22Rv1 (cell line): Measurements from ENCODE around the gene AMPD3.

ENCODE experiments used
- ZFX ChIP-seq: fragments of 450-650 bp; IDR thresholded peaks from 2 replicates; pipeline ENCODE4 v1.6.1; 2017; ENCODE audit warnings: antibody characterized with exemption, borderline replicate concordance
- TF ChIP-seq, protein P1 (sequence below): fragments of 450-650 bp; IDR thresholded peaks from 2 replicates; pipeline ENCODE4 v1.5.1; 2017; ENCODE audit warnings: mild to moderate bottlenecking

DNA sequence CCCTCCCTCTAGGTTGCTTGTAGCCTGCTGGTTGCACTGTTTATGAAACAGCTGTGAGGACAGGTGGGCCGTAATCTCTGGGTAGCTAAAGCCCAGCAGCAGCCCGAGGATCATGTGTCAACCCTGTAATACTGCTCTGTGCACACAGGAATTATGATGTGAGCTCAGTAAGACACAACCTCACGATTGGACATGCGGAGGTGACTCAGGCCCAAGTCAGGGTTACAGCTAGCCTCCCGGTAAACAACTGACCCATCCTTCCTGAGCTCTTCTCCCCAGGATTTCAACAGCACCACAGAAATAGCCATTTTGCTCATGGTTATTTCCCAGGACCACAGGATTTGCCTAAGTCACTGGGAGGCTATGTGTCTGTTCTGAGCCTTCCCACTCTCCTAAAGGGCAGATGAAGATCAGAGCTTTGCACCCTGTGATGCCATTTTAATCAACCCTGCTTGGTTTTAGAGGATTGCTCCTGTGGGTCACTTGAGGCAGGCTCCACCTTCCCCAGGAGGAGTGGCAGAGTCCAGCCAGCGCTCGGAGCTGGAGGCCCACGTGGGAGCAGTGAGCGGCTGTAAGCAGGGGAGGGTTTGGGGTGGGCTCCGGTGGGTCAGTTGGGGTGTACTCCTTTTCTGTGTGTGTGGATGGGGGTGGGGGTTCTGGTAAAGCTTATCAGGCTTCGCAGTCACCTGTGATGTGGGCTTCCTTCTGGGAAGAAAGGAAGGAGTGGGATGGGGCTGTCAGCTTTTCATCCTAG, at the start of gene AMPD3:
- TF ChIP-seq, protein P1, sequence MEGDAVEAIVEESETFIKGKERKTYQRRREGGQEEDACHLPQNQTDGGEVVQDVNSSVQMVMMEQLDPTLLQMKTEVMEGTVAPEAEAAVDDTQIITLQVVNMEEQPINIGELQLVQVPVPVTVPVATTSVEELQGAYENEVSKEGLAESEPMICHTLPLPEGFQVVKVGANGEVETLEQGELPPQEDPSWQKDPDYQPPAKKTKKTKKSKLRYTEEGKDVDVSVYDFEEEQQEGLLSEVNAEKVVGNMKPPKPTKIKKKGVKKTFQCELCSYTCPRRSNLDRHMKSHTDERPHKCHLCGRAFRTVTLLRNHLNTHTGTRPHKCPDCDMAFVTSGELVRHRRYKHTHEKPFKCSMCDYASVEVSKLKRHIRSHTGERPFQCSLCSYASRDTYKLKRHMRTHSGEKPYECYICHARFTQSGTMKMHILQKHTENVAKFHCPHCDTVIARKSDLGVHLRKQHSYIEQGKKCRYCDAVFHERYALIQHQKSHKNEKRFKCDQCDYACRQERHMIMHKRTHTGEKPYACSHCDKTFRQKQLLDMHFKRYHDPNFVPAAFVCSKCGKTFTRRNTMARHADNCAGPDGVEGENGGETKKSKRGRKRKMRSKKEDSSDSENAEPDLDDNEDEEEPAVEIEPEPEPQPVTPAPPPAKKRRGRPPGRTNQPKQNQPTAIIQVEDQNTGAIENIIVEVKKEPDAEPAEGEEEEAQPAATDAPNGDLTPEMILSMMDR: no peak
- TF ChIP-seq ZFX: no peak
